Choroid plexus epithelial cell (primary cell): ENCODE results near the gene LFNG.
A peak's percentile ranks its signal among the peaks of the same experiment; 100 is the strongest.

ENCODE experiments used
- DNase-seq: peaks from one replicate; pipeline ENCODE4 v3.0.0-alpha.2; 2010; ENCODE audit warnings: low read depth
- H3K4me3 ChIP-seq: 2 replicates; pipeline ENCODE4 v1.5.1; 2011; ENCODE audit warnings: low read depth, mild to moderate bottlenecking, control low read depth, low read length, moderate library complexity
- CTCF ChIP-seq: conservative IDR thresholded peaks from 2 replicates; pipeline ENCODE4 v1.5.1; 2011; ENCODE audit warnings: low read depth, mild to moderate bottlenecking, control low read depth, inconsistent platforms, low read length, moderate library complexity

LFNG gene

GRCh38 chr7:2575733-2576340 lies 56.3 kb downstream of the LFNG start:
- no peak overlapping the region for H3K4me3 ChIP-seq
- TF ChIP-seq CTCF, result no peak
- DNase-seq, result peak; percentile 18

- no peak for DNase-seq
- no peak for TF ChIP-seq CTCF
- H3K4me3 ChIP-seq, result no peak overlapping the region
Measured at GRCh38 chr7:2576742-2577491, 57.3 kb downstream of the LFNG start.
